Suprapubic skin (tissue), 4 donors: ENCODE results near the gene KCNJ6. TPM values are rescaled to one million over a fixed set of nuclear protein-coding genes. Genes with fewer than 3 reads are reported as not detected.

Source experiments
- DNase-seq, 2 donors: peaks; one replicate each; pipeline ENCODE4 v3.0.0-alpha.2; 2019; ENCODE audit warnings: low spot score in 2 of 2
- H3K27ac ChIP-seq: fragments of 200-600 bp; sonication (generic); one replicate; pipeline ENCODE4 v1.5.1; 2019
- H3K27me3 ChIP-seq: fragments of 200-600 bp; sonication (generic); one replicate; pipeline ENCODE4 v1.5.1; 2019
- H3K36me3 ChIP-seq: fragments of 200-600 bp; sonication (generic); one replicate; pipeline ENCODE4 v1.5.1; 2019
- H3K4me1 ChIP-seq: fragments of 200-600 bp; sonication (generic); one replicate; pipeline ENCODE4 v1.5.1; 2019
- H3K4me3 ChIP-seq: fragments of 200-600 bp; sonication (generic); one replicate; pipeline ENCODE4 v1.5.1; 2019; ENCODE audit warnings: mild to moderate bottlenecking
- H3K9me3 ChIP-seq: fragments of 200-600 bp; sonication (generic); one replicate; pipeline ENCODE4 v1.5.1; 2019
- EP300 ChIP-seq: sonication (generic); formaldehyde crosslinking; IDR thresholded peaks from one replicate; pipeline ENCODE4 v1.6.1; 2017; ENCODE audit warnings: antibody characterized with exemption
- POLR2A ChIP-seq, 2 donors: fragments of 450-650 bp; IDR thresholded peaks; one replicate each; pipeline ENCODE4 v1.6.1; 2017; ENCODE audit warnings: antibody characterized with exemption in 2 of 2, mild to moderate bottlenecking in 2 of 2, moderate library complexity in 2 of 2
- POLR2AphosphoS5 ChIP-seq, 3 donors: sonication (generic); formaldehyde crosslinking; IDR thresholded peaks; one replicate each; pipeline ENCODE4 v1.6.1; 2017; ENCODE audit warnings: antibody characterized with exemption in 3 of 3
- WGBS: methylation state at CpG from one replicate; pipeline ENCODE4 v1.1.5; 2018; 5-methylcytosine and 5-hydroxymethylcytosine counted together
- total RNA-seq, 4 donors: library from RNA; depleted of rRNA; stranded (reverse); fragments of >200 nt; gene quantifications; one replicate each; pipeline ENCODE4 v1.1.0, GENCODE V29; 2016
- TF ChIP-seq, protein P1 (sequence below), 2 donors: fragments of 200-600 bp in 1 of 2; fragments of 450-650 bp in 1 of 2; sonication (generic) in 1 of 2; IDR thresholded peaks; one replicate each; pipeline ENCODE4 v1.5.1; 2016 to 2019; ENCODE audit warnings: antibody characterized with exemption in 2 of 2, mild to moderate bottlenecking in 1 of 2, moderate library complexity in 1 of 2

KCNJ6 gene
- total RNA-seq, 4 donors from 2014 or later: not detected

DNA sequence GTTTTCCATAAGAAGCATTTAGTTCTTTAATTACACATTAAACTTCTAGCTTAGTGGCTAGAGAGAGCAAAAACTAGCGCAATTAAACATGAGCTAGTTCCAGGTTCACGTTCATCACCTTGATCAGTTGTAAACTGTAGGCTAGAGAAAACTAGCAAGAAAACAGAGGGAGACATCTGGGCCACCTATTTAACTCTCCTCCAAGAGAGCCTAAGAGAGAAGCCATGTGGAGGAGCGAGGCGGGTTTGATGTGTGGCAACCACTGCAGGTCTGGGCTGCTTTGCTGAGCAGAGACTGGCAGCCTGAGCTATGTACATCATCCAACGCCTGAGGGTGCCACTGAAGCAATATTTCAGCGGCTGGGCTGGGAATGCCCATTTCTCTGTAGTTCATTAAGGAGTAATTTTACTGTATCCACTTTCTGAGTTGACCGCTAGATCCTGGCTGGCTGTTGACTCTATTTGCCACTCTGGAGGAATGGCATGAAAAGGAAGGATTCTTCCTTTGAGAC lies 296.7 kb downstream of the KCNJ6 start:
- Histone ChIP-seq H3K4me3 (no peak overlapping the region), H3K9me3 (no peaks in the 10 kb centered on the region), H3K4me1 (peaks cover 10% of the 10 kb centered on the region), H3K27me3 (peaks cover 3% of the 10 kb centered on the region), H3K27ac (no peak overlapping the region), H3K36me3 (no peaks in the 10 kb centered on the region)
- TF ChIP-seq EP300: no peak
- TF ChIP-seq POLR2AphosphoS5 (IDR thresholded peaks at IDR 0.05): no peak
- TF ChIP-seq POLR2A (IDR thresholded peaks at IDR 0.05): no peak
- TF ChIP-seq, protein P1, sequence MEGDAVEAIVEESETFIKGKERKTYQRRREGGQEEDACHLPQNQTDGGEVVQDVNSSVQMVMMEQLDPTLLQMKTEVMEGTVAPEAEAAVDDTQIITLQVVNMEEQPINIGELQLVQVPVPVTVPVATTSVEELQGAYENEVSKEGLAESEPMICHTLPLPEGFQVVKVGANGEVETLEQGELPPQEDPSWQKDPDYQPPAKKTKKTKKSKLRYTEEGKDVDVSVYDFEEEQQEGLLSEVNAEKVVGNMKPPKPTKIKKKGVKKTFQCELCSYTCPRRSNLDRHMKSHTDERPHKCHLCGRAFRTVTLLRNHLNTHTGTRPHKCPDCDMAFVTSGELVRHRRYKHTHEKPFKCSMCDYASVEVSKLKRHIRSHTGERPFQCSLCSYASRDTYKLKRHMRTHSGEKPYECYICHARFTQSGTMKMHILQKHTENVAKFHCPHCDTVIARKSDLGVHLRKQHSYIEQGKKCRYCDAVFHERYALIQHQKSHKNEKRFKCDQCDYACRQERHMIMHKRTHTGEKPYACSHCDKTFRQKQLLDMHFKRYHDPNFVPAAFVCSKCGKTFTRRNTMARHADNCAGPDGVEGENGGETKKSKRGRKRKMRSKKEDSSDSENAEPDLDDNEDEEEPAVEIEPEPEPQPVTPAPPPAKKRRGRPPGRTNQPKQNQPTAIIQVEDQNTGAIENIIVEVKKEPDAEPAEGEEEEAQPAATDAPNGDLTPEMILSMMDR (IDR thresholded peaks at IDR 0.05): no peak
- WGBS: 53% methylated on average over 7 of the region's 7 CpGs
- DNase-seq: no peak

DNA sequence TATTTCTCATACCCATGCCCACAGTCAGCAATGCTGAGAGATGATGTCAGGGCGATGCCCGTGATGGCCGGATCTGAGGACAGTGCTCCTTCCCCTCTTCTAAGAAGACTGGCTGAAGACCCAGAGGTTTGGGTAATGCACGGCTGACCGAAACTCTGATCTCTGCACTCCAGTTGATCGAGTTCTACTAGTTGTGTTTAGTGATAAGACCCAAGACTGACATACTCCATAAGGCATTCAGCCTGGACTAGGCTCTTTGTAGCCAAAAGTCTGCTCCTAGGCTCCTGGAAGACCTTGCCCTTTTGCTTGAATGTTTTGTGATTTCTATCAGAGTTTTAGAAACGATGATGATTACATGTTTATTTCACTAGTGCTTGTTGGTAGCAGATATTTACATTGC lies 298.2 kb downstream of the KCNJ6 start:
- no peak for DNase-seq
- no peaks in the 10 kb centered on the region for H3K9me3 ChIP-seq
- peaks cover 10% of the 10 kb centered on the region for H3K4me1 ChIP-seq
- peaks cover 3% of the 10 kb centered on the region for H3K27me3 ChIP-seq
- no peak overlapping the region for H3K27ac ChIP-seq
- no peak overlapping the region for H3K4me3 ChIP-seq
- no peaks in the 10 kb centered on the region for H3K36me3 ChIP-seq
- TF ChIP-seq EP300: no peak
- WGBS: 96% methylated on average over 6 of the region's 7 CpGs

DNA sequence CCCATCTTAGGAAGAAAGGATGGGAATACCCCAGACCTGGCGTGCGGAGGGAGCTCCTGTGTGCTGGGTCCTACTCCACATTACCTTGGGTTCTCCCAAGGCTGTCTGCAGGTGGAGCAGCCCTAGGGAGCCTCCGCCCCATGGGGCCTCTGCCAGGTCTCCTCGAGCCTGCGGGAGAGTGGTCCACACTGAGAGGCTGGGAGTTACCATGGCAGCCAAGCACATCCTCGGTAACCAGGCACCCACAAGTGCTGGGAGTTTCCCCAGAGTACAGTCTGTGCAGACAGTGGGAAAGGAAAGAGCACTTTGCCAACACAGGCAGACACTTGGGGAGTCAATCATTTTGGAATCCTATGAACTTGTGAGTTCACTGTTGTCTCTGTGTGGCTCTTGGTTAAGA lies 300.3 kb downstream of the KCNJ6 start:
- Histone ChIP-seq H3K9me3 (no peaks in the 10 kb centered on the region), H3K36me3 (no peaks in the 10 kb centered on the region), H3K4me3 (no peak overlapping the region), H3K4me1 (peaks cover 10% of the 10 kb centered on the region), H3K27ac (no peak overlapping the region), H3K27me3 (peaks cover 3% of the 10 kb centered on the region)
- WGBS: 85% methylated on average over 4 of the region's 6 CpGs
- TF ChIP-seq, protein P1 (IDR thresholded peaks at IDR 0.05): no peak
- TF ChIP-seq EP300 (no peak), POLR2AphosphoS5 (IDR thresholded peaks at IDR 0.05) (no peak), POLR2A (IDR thresholded peaks at IDR 0.05) (no peak)
- DNase-seq: no peak

DNA sequence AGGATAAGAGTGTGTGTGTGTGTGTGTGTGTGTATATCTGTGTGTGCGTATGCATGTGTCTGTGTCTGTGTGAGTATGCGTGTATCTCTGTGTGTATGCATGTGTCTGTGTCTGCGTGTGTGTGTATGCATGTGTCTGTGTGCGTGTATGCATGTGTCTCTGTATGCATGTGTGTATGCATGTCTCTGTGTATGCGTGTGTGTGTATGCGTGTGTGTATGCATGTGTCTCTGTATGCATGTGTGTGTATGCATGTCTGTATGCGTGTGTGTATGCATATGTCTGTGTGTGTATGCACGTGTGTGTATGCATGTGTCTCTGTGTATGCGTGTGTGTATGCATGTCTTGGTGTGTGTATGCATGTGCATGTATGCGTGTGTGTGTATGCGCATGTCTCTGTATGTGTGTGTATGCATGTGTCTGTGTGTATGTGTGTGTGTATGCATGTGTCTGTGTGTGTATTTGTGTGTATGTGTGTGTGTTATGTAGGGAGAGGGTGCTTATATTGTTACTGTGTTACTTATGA lies 301.8 kb downstream of the KCNJ6 start:
- 93% methylated on average over 11 of the region's 11 CpGs for WGBS
- Histone ChIP-seq H3K9me3 (no peaks in the 10 kb centered on the region), H3K4me1 (peaks cover 5% of the 10 kb centered on the region), H3K27ac (no peak overlapping the region), H3K36me3 (no peaks in the 10 kb centered on the region), H3K27me3 (peaks cover 5% of the 10 kb centered on the region), H3K4me3 (no peak overlapping the region)
- TF ChIP-seq EP300: no peak
- no peak for TF ChIP-seq POLR2AphosphoS5 (IDR thresholded peaks at IDR 0.05)
- TF ChIP-seq, protein P1 (IDR thresholded peaks at IDR 0.05): no peak
- DNase-seq: no peak

DNA sequence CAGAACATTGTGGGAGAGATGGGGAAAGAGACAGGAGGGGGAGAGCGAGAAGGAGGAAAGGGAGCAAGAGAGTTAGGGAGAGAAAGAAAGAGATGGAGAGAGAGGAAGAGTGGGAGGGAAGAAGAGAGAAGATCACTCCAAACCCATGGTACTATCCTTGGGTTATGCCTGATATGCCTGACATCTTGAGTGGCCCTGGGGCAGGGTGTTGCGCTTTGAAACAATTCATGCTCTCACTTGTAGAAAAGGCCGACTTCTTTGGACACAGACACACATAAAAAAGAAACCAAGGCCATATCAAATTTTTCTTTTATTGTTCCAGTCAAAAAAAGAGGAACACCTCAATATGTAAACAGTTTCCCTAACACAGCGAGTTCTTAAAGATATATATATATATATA lies 309.2 kb downstream of the KCNJ6 start:
- Histone ChIP-seq H3K27ac (no peak overlapping the region), H3K4me3 (no peak overlapping the region), H3K9me3 (no peaks in the 10 kb centered on the region), H3K36me3 (no peaks in the 10 kb centered on the region), H3K27me3 (peaks cover 14% of the 10 kb centered on the region), H3K4me1 (no peaks in the 10 kb centered on the region)
- WGBS: 58% methylated on average over 4 of the region's 4 CpGs
- no peak for DNase-seq
- TF ChIP-seq EP300 (no peak), POLR2A (IDR thresholded peaks at IDR 0.05) (no peak), POLR2AphosphoS5 (IDR thresholded peaks at IDR 0.05) (no peak)
- TF ChIP-seq, protein P1 (IDR thresholded peaks at IDR 0.05): no peak

DNA sequence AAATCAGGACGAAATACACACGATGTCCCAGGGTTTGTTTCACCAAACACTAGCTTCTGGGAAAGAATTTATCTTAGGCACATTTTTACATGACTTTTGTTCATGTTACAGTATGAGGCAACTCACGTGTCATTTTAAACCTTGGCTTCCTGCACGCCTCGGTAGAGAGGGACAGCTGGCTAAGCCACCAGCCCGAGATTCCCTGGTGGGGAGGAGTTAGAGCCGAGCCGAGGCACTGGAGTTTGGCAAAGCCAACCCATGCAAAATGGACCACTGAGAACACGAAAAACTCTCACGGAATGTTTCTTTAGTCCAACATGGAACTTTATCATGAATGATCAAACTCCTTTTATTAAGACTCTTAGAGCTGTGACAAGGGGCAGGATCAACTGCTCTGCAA lies 309.7 kb downstream of the KCNJ6 start:
- H3K36me3 ChIP-seq: no peaks in the 10 kb centered on the region
- TF ChIP-seq, protein P1 (IDR thresholded peaks at IDR 0.05): no peak
- TF ChIP-seq POLR2AphosphoS5 (IDR thresholded peaks at IDR 0.05) (no peak), EP300 (no peak), POLR2A (IDR thresholded peaks at IDR 0.05) (no peak)
- peaks cover 14% of the 10 kb centered on the region for H3K27me3 ChIP-seq
- H3K4me3 ChIP-seq: no peak overlapping the region
- no peak for DNase-seq
- H3K9me3 ChIP-seq: no peaks in the 10 kb centered on the region
- H3K27ac ChIP-seq: no peak overlapping the region
- H3K4me1 ChIP-seq: no peaks in the 10 kb centered on the region
- 88% methylated on average over 10 of the region's 10 CpGs for WGBS
